ENCODE data around the gene NKIRAS2. TPM values are rescaled to one million over a fixed set of nuclear protein-coding genes. Genes with fewer than 3 reads are reported as not detected.

The NKIRAS2 gene
- total and polyA plus RNA-seq, 2 donors (not counting 1 experiment from before 2014, with no cell fraction given) = 18.8 to 37.7 TPM

- Histone ChIP-seq H3K4me2 (ENCODE audit: extremely low read depth, insufficient read depth, low read length) (no peak overlapping the region), H4K20me1 (ENCODE audit: control insufficient read depth, extremely low read depth, insufficient read depth, low read length) (no peaks in the 10 kb centered on the region), H3K79me2 (ENCODE audit: control insufficient read depth, insufficient read depth, low read length) (no peaks in the 10 kb centered on the region), H3K9ac (ENCODE audit: insufficient read depth, low read length) (no peak overlapping the region), H3K9me3 (ENCODE audit: control insufficient read depth, insufficient read depth, low read depth, low read length) (no peaks in the 10 kb centered on the region), H3K36me3 (ENCODE audit: control insufficient read depth, insufficient read depth, low read length) (peaks cover 9% of the 10 kb centered on the region), H3K27ac (ENCODE audit: insufficient read depth, low read length) (no peak overlapping the region), H3K27me3 (ENCODE audit: control insufficient read depth, insufficient read depth, low read length) (no peaks in the 10 kb centered on the region), H3K4me1 (ENCODE audit: control insufficient read depth, extremely low read depth, insufficient read depth, low read length) (no peaks in the 10 kb centered on the region), H2AFZ (ENCODE audit: low read length) (no peak overlapping the region), H3K4me3 (replicated peaks in 1 of 4; ENCODE audit: control extremely low read depth in 1 of 4, insufficient read depth in 1 of 4, low read depth in 3 of 4, low read length in 4 of 4) (no peak overlapping the region)
- no peak for TF ChIP-seq CTCF (conservative IDR thresholded peaks at IDR 0.05 in 1 of 2, IDR thresholded peaks at IDR 0.05 in 1 of 2; ENCODE audit: low read depth in 1 of 2, low read length in 2 of 2)
- TF ChIP-seq EZH2 (IDR thresholded peaks at IDR 0.05; ENCODE audit: low read length, missing control alignments) = no peak
- no peak for DNase-seq (ENCODE audit: low read depth in 2 of 2)
These were observed 31.5 kb upstream of the NKIRAS2 start for GRCh38 chr17:41988418-41988817.

- TF ChIP-seq EZH2 (IDR thresholded peaks at IDR 0.05; ENCODE audit: low read length, missing control alignments) = no peak
- no peak for TF ChIP-seq CTCF (conservative IDR thresholded peaks at IDR 0.05 in 1 of 2, IDR thresholded peaks at IDR 0.05 in 1 of 2; ENCODE audit: low read depth in 1 of 2, low read length in 2 of 2)
- no peaks in the 10 kb centered on the region for H3K4me1 ChIP-seq (ENCODE audit: control insufficient read depth, extremely low read depth, insufficient read depth, low read length)
- no peaks in the 10 kb centered on the region for H3K27me3 ChIP-seq (ENCODE audit: control insufficient read depth, insufficient read depth, low read length)
- H3K36me3 ChIP-seq (ENCODE audit: control insufficient read depth, insufficient read depth, low read length) = peaks cover 9% of the 10 kb centered on the region
- no peak overlapping the region for H2AFZ ChIP-seq (ENCODE audit: low read length)
- no peak overlapping the region for H3K4me2 ChIP-seq (ENCODE audit: extremely low read depth, insufficient read depth, low read length)
- no peak for DNase-seq (ENCODE audit: low read depth in 2 of 2)
- H4K20me1 ChIP-seq (ENCODE audit: control insufficient read depth, extremely low read depth, insufficient read depth, low read length) = no peaks in the 10 kb centered on the region
- H3K9me3 ChIP-seq (ENCODE audit: control insufficient read depth, insufficient read depth, low read depth, low read length) = no peaks in the 10 kb centered on the region
- no peaks in the 10 kb centered on the region for H3K79me2 ChIP-seq (ENCODE audit: control insufficient read depth, insufficient read depth, low read length)
- no peak overlapping the region for H3K4me3 ChIP-seq (replicated peaks in 1 of 4; ENCODE audit: control extremely low read depth in 1 of 4, insufficient read depth in 1 of 4, low read depth in 3 of 4, low read length in 4 of 4)
- H3K9ac ChIP-seq (ENCODE audit: insufficient read depth, low read length) = no peak overlapping the region
- no peak overlapping the region for H3K27ac ChIP-seq (ENCODE audit: insufficient read depth, low read length)
These were observed 30.0 kb upstream of the NKIRAS2 start for GRCh38 chr17:41989702-41990419.

- Histone ChIP-seq H3K27ac (ENCODE audit: insufficient read depth, low read length) (no peak overlapping the region), H3K27me3 (ENCODE audit: control insufficient read depth, insufficient read depth, low read length) (no peaks in the 10 kb centered on the region), H3K36me3 (ENCODE audit: control insufficient read depth, insufficient read depth, low read length) (peaks cover 15% of the 10 kb centered on the region), H3K4me3 (replicated peaks in 1 of 4; ENCODE audit: control extremely low read depth in 1 of 4, insufficient read depth in 1 of 4, low read depth in 3 of 4, low read length in 4 of 4) (no peak overlapping the region), H2AFZ (ENCODE audit: low read length) (no peak overlapping the region), H3K9ac (ENCODE audit: insufficient read depth, low read length) (no peak overlapping the region), H3K79me2 (ENCODE audit: control insufficient read depth, insufficient read depth, low read length) (no peaks in the 10 kb centered on the region), H3K9me3 (ENCODE audit: control insufficient read depth, insufficient read depth, low read depth, low read length) (no peaks in the 10 kb centered on the region), H3K4me2 (ENCODE audit: extremely low read depth, insufficient read depth, low read length) (no peak overlapping the region), H4K20me1 (ENCODE audit: control insufficient read depth, extremely low read depth, insufficient read depth, low read length) (no peaks in the 10 kb centered on the region), H3K4me1 (ENCODE audit: control insufficient read depth, extremely low read depth, insufficient read depth, low read length) (no peaks in the 10 kb centered on the region)
- peak in 1 of 2 donors; percentile 32 for DNase-seq (ENCODE audit: low read depth in 2 of 2)
- no peak for TF ChIP-seq EZH2 (IDR thresholded peaks at IDR 0.05; ENCODE audit: low read length, missing control alignments)
- no peak for TF ChIP-seq CTCF (conservative IDR thresholded peaks at IDR 0.05 in 1 of 2, IDR thresholded peaks at IDR 0.05 in 1 of 2; ENCODE audit: low read depth in 1 of 2, low read length in 2 of 2)
These were observed 27.3 kb upstream of the NKIRAS2 start for GRCh38 chr17:41992576-41992975.
